NCI-H526 treated with DMSO at 0.1 percent for 48 hours (cell line): ENCODE results near the gene HSPA12A.

Source experiments
- DNase-seq: peaks from one replicate; lab custom pipeline; 2025; lab: John Stamatoyannopoulos, UW

The HSPA12A gene

GRCh38 chr10:116770281-116770680 is 27.9 kb upstream of the HSPA12A start:
- no peak for DNase-seq

DNA sequence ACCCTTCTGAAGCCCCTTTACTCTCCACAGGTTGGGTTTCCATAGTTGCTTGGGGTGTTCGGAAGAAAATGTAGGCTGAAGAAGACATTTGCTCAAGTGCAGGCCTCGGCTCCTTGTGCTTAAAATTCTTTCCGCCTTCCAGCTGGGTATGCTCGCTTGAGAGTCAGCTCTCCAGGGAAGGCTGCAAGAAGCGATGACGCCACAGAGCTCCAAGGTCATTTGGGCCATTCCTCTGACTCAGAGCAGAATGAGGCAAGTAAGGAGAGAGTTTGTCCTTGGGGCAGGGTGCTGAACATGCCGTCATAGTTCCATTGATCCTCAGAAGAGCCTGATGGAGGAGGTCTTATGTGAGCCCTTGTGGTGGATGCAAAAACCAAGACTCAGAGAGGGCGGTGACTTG is 27.4 kb upstream of the HSPA12A start:
- no peak for DNase-seq

DNA sequence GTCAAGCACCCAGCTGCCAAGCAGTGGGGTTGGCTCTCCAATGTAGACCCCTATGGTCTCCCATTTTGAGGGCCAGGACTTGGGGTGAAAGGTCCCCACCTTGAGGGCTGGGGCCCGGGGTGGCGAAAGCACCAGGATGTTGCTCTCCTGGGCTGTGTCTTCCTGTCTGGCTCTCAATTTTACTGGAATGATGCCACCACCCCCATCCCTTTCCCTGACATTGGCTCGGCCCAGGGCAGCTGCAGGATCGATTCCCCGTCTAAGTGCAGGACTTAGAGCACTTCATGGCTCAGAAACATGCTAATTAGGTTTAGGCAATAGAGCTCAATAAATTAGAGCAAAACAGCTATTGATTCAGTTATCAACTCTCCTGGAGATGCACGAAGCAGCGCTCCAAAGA is 27.0 kb upstream of the HSPA12A start:
- no peak for DNase-seq

GRCh38 chr10:116768786-116769185 is 26.4 kb upstream of the HSPA12A start:
- no peak for DNase-seq

DNA sequence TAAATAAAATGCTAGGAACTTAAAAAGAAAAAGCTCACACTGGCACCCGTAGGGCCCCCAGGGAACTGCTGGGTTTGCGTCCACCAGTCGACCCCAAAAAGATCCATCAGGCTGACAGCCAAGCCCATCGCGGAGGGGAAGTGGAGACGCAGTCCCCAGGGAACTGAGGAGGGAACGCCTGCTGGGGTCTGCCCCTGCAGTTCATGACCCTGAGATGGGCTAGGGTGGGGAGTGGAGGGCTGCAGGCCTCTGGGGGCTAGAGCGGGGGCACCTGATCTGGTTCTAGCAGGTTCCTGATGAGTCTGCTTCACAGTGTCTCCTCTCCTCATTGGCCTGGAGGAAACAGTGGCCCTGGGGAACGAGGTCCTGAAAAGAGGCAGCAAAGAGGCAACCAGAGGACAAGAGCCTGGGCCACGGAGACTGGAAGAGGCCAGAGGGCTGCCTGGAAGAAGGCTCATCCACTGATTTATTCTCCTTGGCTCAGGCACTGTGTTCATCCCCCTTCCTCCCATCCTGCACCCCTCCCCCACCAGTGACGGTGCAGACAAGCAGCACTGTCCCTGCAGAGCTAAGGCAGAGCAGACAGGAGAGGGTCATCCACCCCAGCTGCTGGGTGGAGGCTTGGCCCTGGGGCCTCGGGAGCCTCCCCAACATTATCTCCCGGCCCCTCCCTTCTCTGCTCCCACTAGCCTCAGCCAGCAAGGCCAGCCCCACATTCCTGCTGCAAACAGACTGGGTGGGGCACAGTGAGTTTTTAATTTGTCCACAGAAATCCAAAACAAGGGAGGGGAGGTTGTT is 24.7 kb upstream of the HSPA12A start:
- no peak for DNase-seq

DNA sequence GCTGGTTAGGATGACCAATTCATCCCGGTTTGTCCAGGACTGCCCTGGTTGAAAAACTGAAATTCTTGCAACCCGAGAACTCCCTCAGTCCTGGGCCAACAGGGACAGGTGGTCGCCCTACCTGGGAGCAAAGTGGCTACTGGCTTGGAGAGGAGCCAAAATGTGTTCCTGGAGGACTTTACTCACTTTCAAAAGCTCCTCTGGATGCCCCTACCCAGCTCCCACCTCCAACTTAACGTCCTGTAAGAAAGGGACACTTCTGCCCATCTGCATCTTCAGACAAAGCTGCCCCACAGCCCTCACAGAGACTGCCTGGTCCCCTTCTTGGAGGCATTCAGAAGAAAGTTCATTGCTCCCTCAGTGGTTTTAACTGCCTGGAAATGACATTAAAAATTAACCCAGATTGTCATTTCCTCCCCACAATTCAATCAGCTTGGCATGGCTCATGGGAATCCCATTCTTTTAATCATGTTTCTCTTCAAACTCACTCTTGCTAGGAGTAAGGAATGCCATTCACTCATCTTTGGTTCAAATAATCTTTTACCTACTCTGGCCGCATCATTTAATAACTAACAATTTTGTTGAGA is 24.0 kb upstream of the HSPA12A start:
- no peak for DNase-seq

DNA sequence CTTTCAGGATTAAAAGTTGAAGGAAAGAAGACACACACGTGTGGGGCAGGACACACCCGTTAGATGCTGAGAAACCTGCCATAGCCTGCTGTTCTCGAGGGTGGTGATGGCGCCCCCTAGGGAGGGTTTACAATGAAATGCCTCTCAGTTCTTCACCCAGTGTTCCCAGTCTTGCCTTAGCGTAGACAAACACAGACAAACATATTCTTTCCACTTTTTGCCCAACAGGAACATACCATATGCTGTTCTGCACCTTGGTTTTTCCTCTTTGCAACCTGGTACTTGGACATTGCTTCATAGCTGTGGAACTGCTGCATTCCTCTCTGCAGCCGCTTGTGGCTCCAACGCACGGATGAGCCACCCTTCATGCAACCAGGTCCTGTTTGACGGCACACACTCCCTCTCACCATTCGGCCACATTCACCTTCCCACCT is 23.3 kb upstream of the HSPA12A start:
- DNase-seq: no peak

DNA sequence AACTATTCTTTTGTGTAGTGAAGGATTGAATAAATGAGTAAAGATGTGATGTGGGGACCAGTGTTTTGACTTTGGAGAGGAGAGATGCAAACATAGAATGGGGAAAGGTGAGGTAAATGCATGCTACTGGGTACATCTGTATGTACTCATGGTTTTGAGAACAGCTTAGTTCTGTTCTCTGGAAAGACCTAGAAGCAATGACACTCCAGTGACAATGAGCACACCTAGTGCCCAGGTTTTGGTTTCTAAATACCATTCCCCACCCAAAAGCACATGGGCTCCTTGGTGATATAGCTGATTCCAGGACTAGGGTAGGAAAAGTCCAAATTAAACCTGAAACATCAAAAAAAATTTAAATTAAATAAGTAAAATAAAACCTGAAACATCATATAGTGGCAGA is 22.6 kb upstream of the HSPA12A start:
- no peak for DNase-seq

GRCh38 chr10:116763440-116763839 is 21.1 kb upstream of the HSPA12A start:
- no peak for DNase-seq

DNA sequence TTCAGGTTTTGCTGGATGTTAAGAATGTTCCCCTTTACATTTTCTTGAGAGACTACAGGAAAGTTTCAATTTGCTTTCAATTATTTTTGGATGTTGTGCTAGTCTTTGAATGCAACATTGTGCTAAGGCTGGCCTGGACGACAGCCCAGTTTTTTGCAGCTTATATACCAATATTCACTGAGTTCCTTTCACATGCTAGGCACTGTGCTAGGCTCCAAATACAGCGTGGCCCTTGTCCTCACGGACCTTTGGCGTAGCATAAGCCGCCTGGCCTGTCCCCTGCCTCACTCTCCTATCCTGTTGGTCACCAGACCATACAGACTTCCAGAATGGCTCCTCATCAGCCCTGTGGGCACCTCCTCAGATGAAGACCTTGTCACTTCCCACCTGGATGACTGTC is 19.5 kb upstream of the HSPA12A start:
- DNase-seq: no peak

DNA sequence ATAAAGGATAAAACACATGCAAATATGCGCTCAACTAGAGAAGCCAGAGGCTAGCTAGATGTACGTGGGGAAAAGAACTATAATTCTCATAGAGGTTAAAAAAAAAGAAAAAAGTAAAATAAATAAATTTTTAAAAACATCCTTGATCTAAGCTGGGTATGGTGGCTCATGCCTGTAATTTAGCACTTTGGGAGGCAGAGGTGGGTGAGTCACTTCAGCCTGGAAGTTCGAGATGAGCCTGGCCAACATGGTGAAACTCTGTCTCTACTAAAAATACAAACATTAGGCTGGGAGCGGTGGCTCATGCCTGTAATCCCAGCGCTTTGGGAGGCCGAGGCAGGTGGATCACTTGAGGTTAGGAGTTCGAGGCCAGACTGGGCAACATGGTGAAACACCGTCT is 18.6 kb upstream of the HSPA12A start:
- DNase-seq: no peak

- DNase-seq: no peak
Observed at GRCh38 chr10:116757246-116757645, 14.9 kb upstream of the HSPA12A start.

DNA sequence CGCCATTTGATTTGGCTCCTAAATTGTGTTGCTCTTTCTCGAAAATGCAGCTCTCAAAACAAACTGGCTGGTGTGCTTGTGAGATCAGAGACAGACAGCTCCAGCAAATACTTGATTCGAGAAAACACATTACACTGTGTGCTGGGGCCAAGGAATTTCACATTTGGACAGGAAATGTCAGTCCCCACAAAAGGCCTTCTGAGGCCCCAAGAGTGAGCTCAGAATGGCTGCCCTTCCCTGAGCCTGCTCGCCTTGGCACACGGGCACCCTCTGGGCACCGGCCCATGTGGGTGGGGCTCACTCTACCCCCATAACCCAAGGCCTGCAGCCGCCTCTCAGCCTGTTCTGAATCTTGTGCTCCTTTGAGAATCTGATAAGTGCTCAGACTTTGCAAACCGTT is 13.9 kb upstream of the HSPA12A start:
- DNase-seq: no peak

DNA sequence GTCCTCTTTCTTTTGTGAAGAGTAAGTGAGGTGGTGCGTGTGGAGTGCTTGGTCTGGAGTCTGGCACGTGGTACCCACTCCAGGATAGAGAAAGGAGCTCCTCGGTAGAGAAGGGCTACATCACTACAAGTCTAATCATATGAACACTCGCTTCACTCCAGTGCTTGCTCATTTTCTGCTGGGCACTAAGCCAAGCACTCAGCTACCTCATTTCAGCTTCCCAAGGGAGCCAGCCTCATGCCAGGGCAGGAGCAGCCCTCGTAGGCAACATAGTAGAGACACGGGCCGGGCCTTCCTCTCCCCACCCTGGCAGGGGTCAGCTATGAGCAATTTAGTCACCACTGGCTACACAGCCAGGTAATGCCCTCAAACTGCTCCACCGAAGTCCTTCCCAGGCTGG is 11.4 kb upstream of the HSPA12A start:
- no peak for DNase-seq

DNA sequence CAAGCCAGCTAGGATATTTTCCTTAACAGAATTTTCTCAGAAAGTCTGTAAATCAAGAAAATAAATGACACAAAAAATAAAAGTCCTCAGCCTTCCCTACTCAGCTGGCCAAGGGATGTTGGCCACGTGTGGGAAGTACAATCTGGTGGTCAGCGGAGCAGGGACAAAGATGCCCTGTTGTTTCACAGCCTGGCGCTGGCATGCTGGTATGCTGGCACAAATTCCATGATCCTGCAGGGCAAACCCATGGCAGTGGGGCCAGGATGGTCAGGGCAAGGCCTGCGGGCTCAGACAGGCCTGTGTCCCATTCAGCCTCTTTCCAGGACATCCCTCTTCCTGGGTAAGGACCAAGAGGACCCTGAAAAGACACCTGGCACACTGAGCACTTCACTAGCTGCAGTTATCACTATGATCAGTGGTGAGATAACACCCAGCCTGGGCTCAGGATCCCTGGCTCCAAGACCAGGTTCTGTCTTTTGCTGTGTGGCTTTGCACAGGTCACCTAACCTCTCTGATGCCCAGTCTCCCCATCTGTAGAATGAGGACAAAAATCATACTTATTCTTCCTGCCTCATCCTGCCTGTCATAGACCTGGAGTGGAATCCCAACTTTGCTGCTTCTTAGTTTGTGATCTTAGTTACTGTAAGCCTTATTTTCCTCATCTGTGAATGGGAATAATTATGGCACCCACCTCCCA is 10.8 kb upstream of the HSPA12A start:
- DNase-seq: no peak

GRCh38 chr10:116752563-116752962 is 10.2 kb upstream of the HSPA12A start:
- no peak for DNase-seq

GRCh38 chr10:116748471-116748870 is 6.1 kb upstream of the HSPA12A start:
- no peak for DNase-seq

DNA sequence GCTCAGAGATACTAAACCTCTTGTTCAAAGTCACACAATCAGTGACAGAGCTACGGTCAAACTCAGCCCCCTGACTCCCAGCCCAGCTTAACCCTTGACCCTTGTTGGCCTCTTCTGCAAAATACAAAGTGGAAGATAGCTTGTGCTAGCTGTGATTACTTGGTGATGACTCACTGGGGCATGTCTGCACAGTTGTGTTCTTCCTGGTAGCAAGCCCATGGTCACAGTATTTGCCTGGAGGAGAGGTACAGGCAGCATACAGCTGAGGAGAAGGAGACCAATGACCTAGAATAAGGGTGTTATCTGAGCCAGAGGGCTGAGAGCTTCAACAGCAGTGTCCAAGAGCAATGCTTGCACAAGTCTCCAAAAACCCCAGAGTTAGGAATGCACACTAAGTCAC is 5.7 kb upstream of the HSPA12A start:
- DNase-seq: no peak

GRCh38 chr10:116747325-116747724 is 5.0 kb upstream of the HSPA12A start:
- DNase-seq: no peak

- no peak for DNase-seq
Observed at GRCh38 chr10:116744885-116745284, 2.5 kb upstream of the HSPA12A start.

GRCh38 chr10:116744163-116744753 is 1.9 kb upstream of the HSPA12A start:
- DNase-seq: no peak

DNA sequence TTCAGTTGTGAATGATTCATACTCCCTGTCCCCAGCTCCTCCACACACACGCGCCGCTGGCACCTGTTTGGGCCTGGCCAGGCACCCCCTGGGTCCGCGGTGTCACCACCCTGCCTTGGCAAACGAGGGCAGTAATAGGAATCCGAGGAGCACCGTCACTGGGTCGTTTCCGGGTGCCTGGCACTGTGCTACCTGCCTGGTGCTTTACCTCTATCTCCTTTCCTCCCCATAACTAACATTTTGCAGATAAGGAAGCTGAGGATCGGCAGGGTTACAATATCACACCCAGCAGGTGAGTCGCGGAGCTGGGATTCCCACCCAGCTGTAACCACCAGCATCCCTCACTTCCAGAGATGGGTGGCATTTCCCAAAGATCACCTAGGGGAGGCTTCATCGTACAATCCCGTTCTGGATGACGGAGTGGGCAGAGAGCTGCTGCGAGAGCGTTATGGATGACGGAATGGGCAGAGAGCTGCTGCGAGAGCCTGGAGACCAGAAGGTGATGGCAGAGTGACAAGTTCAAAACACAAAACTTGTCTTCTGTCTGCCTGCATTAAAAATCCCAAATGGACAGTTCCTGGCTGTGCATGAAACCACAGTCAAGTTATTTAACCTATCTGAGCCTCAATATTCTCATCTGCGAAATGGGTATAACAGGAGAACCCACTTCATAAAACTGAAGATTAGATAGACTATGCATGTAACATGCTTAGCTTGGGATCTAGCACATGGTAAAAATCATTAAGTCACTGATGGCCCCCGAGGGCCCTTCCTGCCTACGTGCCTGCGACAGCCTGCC is 1.1 kb upstream of the HSPA12A start:
- DNase-seq: no peak
